HEK293 (cell line): ENCODE results near the gene DNAH6.

ENCODE experiments used
- CTCF ChIA-PET: fragments of 350-600 bp; formaldehyde crosslinking; extraction: SDS; loops from one replicate; lab custom pipeline; 2021; ENCODE audit warnings: antibody characterized with exemption; lab: Yijun Ruan, JAX
- POLR2A ChIA-PET: fragments of 300-600 bp; formaldehyde crosslinking; extraction: SDS; loops from one replicate; lab custom pipeline; 2020; ENCODE audit warnings: antibody characterized with exemption, inconsistent platforms; lab: Yijun Ruan, JAX
- H3K27ac ChIP-seq: fragments of 200-500 bp; sonication (Bioruptor generic); 2 replicates; pipeline ENCODE4 v1.5.1; 2014; ENCODE audit warnings: low read depth, low read length, control low read depth, inconsistent platforms; ENCODE audit errors: extremely low read depth
- H3K36me3 ChIP-seq, 2 experiments: fragments of 200-500 bp in 1 of 2; sonication (Bioruptor generic) in 1 of 2; 1 replicate in 1 of 2; 2 replicates in 1 of 2; pipeline ENCODE4 v1.5.1; 2014 to 2017; ENCODE audit warnings: inconsistent platforms in 2 of 2, low read length in 2 of 2; ENCODE audit not compliant: control insufficient read depth in 2 of 2, insufficient read depth in 1 of 2
- H3K4me1 ChIP-seq: fragments of 200-500 bp; sonication (Bioruptor generic); 2 replicates; pipeline ENCODE4 v1.5.1; 2014; ENCODE audit warnings: mild to moderate bottlenecking, low read length, inconsistent platforms; ENCODE audit not compliant: control insufficient read depth, insufficient read depth
- H3K4me3 ChIP-seq: 2 replicates; pipeline ENCODE4 v1.5.1; 2011; ENCODE audit warnings: low read depth, mild to moderate bottlenecking, control low read depth, low read length, moderate library complexity
- H3K9me3 ChIP-seq: fragments of 200-500 bp; sonication (Bioruptor generic); 2 replicates; pipeline ENCODE4 v1.5.1; 2014; ENCODE audit warnings: low read depth, low read length, inconsistent platforms; ENCODE audit not compliant: control insufficient read depth, insufficient read depth
- HOXA7 ChIP-seq: sonication (generic); formaldehyde crosslinking; IDR thresholded peaks from 2 replicates; pipeline ENCODE4 v1.8.1; 2022; ENCODE audit warnings: missing genetic modification reagents, borderline replicate concordance
- KLF8 ChIP-seq: fragments of 450-650 bp; formaldehyde crosslinking; IDR thresholded peaks from 2 replicates; pipeline ENCODE4 v1.5.1; 2016; ENCODE audit warnings: missing biosample characterization, missing genetic modification characterization
- MYNN ChIP-seq: fragments of 450-650 bp; formaldehyde crosslinking; IDR thresholded peaks from 2 replicates; pipeline ENCODE4 v1.5.1; 2016; ENCODE audit warnings: missing biosample characterization, missing genetic modification characterization, borderline replicate concordance
- REST ChIP-seq: fragments of 450-650 bp; formaldehyde crosslinking; IDR thresholded peaks from 2 replicates; pipeline ENCODE4 v1.5.1; 2016; ENCODE audit warnings: missing biosample characterization, missing genetic modification characterization
- SP2 ChIP-seq: fragments of 450-650 bp; formaldehyde crosslinking; IDR thresholded peaks from 2 replicates; pipeline ENCODE4 v1.5.1; 2016; ENCODE audit warnings: missing biosample characterization, missing genetic modification characterization
- SP3 ChIP-seq: fragments of 450-650 bp; formaldehyde crosslinking; IDR thresholded peaks from 2 replicates; pipeline ENCODE4 v1.5.1; 2016; ENCODE audit warnings: missing biosample characterization, missing genetic modification characterization
- TCF7L2 ChIP-seq: IDR thresholded peaks from 2 replicates; pipeline ENCODE4 v1.6.1; 2011; ENCODE audit warnings: low read depth, mild to moderate bottlenecking, inconsistent platforms, low read length, moderate library complexity, borderline replicate concordance
- TRIM28 ChIP-seq: IDR thresholded peaks from 2 replicates; pipeline ENCODE4 v1.6.1; 2011; ENCODE audit warnings: low read length, control low read depth, borderline replicate concordance
- ZBTB10 ChIP-seq: fragments of 450-650 bp; formaldehyde crosslinking; IDR thresholded peaks from 2 replicates; pipeline ENCODE4 v1.5.1; 2016; ENCODE audit warnings: missing biosample characterization, missing genetic modification characterization
- ZNF10 ChIP-seq: fragments of 450-650 bp; formaldehyde crosslinking; IDR thresholded peaks from 2 replicates; pipeline ENCODE4 v1.5.1; 2017; ENCODE audit warnings: missing biosample characterization, missing genetic modification characterization
- ZNF24 ChIP-seq: fragments of 450-650 bp; formaldehyde crosslinking; IDR thresholded peaks from 2 replicates; pipeline ENCODE4 v1.5.1; 2016; ENCODE audit warnings: missing biosample characterization, missing genetic modification characterization
- ZNF266 ChIP-seq: fragments of 450-650 bp; formaldehyde crosslinking; IDR thresholded peaks from 2 replicates; pipeline ENCODE4 v1.5.1; 2016; ENCODE audit warnings: missing biosample characterization, missing genetic modification characterization, low read depth
- ZNF510 ChIP-seq: fragments of 450-650 bp; formaldehyde crosslinking; IDR thresholded peaks from 2 replicates; pipeline ENCODE4 v1.5.1; 2018; ENCODE audit warnings: mild to moderate bottlenecking, missing genetic modification characterization, missing biosample characterization; ENCODE audit not compliant: insufficient replicate concordance
- ZNF513 ChIP-seq: fragments of 450-650 bp; IDR thresholded peaks from 2 replicates; pipeline ENCODE4 v1.5.1; 2018; ENCODE audit warnings: missing biosample characterization, missing genetic modification characterization
- ZNF560 ChIP-seq: fragments of 450-650 bp; formaldehyde crosslinking; IDR thresholded peaks from 2 replicates; pipeline ENCODE4 v1.5.1; 2017; ENCODE audit warnings: missing biosample characterization, missing genetic modification characterization, borderline replicate concordance
- ZNF670 ChIP-seq: fragments of 450-650 bp; formaldehyde crosslinking; IDR thresholded peaks from 2 replicates; pipeline ENCODE4 v1.5.1; 2016; ENCODE audit warnings: missing biosample characterization, missing genetic modification characterization, low read depth
- ZSCAN16 ChIP-seq: fragments of 450-650 bp; formaldehyde crosslinking; IDR thresholded peaks from 2 replicates; pipeline ENCODE4 v1.5.1; 2016; ENCODE audit warnings: missing biosample characterization, missing genetic modification characterization
- TF ChIP-seq, protein P1 (sequence below): fragments of 450-650 bp; formaldehyde crosslinking; IDR thresholded peaks from 2 replicates; pipeline ENCODE4 v1.5.1; 2016; ENCODE audit warnings: missing biosample characterization, missing genetic modification characterization
- TF ChIP-seq, protein P2 (sequence below): fragments of 450-650 bp; formaldehyde crosslinking; conservative IDR thresholded peaks from 2 replicates; pipeline ENCODE4 v1.5.1; 2016; ENCODE audit warnings: low read depth, missing biosample characterization, missing genetic modification characterization
- TF ChIP-seq, protein P3 (sequence below): fragments of 450-650 bp; formaldehyde crosslinking; IDR thresholded peaks from 2 replicates; pipeline ENCODE4 v1.5.1; 2017; ENCODE audit warnings: missing biosample characterization, missing genetic modification characterization

Gene DNAH6

GRCh38 chr2:84674586-84674985 lies 158.3 kb downstream of the DNAH6 start:
- CTCF ChIA-PET, result interaction anchor here (2.3 kb wide), 1 partner anchor 251 kb away, joined by 5 read pairs; no protein-coding TSS in a partner anchor
- no peaks in the 10 kb centered on the region for H3K36me3 ChIP-seq
- no peak for TF ChIP-seq ZNF10 (tag by site-specific recombination)
- no peak for TF ChIP-seq SP3
- TF ChIP-seq REST (tag by site-specific recombination), result no peak
- no peak for TF ChIP-seq KLF8 (tag by site-specific recombination)
- no peak for TF ChIP-seq TCF7L2
- TF ChIP-seq, all 188 proteins: peak for 0
- Histone ChIP-seq H3K4me3 (no peak overlapping the region), H3K9me3 (no peaks in the 10 kb centered on the region), H3K4me1 (no peaks in the 10 kb centered on the region), H3K27ac (no peak overlapping the region)
- POLR2A ChIA-PET, result no interaction called here

DNA sequence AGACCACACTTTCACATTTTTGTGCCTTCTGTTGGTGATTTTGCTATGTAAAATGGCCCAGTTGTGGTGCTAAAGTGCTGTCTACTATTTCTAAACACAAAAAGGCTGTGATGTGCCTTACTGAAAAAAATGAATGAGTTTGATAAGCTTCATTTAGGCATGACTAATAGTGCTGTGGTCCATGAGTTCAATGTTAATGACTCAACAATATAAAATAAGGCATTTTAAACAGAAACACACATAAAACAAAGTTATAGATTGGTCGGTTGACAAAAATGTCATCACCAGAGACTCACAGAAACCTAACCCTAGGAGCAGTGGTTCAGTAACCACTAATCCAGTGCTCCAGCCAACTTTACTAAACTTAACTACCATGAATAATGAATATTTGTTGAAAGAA lies 160.0 kb downstream of the DNAH6 start:
- CTCF ChIA-PET, result interaction anchor here (2.3 kb wide), 1 partner anchor 250 kb away, joined by 5 read pairs; no protein-coding TSS in a partner anchor
- no peak overlapping the region for H3K4me3 ChIP-seq
- no peaks in the 10 kb centered on the region for H3K4me1 ChIP-seq
- H3K27ac ChIP-seq, result no peak overlapping the region
- H3K9me3 ChIP-seq, result no peaks in the 10 kb centered on the region
- H3K36me3 ChIP-seq, result no peaks in the 10 kb centered on the region
- no peak for TF ChIP-seq ZNF560 (tag by site-specific recombination)
- no peak for TF ChIP-seq ZSCAN16 (tag by site-specific recombination)
- no peak for TF ChIP-seq ZNF670
- no peak for TF ChIP-seq ZNF24 (tag by site-specific recombination)
- TF ChIP-seq ZNF510 (tag by site-specific recombination), result no peak
- TF ChIP-seq ZNF513 (tag by site-specific recombination), result no peak
- TF ChIP-seq HOXA7, result no peak
- TF ChIP-seq TRIM28, result no peak
- TF ChIP-seq ZNF266 (tag by site-specific recombination), result no peak
- TF ChIP-seq, protein P1, sequence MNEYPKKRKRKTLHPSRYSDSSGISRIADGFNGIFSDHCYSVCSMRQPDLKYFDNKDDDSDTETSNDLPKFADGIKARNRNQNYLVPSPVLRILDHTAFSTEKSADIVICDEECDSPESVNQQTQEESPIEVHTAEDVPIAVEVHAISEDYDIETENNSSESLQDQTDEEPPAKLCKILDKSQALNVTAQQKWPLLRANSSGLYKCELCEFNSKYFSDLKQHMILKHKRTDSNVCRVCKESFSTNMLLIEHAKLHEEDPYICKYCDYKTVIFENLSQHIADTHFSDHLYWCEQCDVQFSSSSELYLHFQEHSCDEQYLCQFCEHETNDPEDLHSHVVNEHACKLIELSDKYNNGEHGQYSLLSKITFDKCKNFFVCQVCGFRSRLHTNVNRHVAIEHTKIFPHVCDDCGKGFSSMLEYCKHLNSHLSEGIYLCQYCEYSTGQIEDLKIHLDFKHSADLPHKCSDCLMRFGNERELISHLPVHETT, result no peak
- no peak for TF ChIP-seq MYNN (tag by site-specific recombination)
- no peak for TF ChIP-seq SP2
- TF ChIP-seq ZBTB10 (tag by site-specific recombination), result no peak
- TF ChIP-seq, protein P2, sequence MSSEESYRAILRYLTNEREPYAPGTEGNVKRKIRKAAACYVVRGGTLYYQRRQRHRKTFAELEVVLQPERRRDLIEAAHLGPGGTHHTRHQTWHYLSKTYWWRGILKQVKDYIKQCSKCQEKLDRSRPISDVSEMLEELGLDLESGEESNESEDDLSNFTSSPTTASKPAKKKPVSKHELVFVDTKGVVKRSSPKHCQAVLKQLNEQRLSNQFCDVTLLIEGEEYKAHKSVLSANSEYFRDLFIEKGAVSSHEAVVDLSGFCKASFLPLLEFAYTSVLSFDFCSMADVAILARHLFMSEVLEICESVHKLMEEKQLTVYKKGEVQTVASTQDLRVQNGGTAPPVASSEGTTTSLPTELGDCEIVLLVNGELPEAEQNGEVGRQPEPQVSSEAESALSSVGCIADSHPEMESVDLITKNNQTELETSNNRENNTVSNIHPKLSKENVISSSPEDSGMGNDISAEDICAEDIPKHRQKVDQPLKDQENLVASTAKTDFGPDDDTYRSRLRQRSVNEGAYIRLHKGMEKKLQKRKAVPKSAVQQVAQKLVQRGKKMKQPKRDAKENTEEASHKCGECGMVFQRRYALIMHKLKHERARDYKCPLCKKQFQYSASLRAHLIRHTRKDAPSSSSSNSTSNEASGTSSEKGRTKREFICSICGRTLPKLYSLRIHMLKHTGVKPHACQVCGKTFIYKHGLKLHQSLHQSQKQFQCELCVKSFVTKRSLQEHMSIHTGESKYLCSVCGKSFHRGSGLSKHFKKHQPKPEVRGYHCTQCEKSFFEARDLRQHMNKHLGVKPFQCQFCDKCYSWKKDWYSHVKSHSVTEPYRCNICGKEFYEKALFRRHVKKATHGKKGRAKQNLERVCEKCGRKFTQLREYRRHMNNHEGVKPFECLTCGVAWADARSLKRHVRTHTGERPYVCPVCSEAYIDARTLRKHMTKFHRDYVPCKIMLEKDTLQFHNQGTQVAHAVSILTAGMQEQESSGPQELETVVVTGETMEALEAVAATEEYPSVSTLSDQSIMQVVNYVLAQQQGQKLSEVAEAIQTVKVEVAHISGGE (tag by site-specific recombination), result no peak
- TF ChIP-seq, protein P3, sequence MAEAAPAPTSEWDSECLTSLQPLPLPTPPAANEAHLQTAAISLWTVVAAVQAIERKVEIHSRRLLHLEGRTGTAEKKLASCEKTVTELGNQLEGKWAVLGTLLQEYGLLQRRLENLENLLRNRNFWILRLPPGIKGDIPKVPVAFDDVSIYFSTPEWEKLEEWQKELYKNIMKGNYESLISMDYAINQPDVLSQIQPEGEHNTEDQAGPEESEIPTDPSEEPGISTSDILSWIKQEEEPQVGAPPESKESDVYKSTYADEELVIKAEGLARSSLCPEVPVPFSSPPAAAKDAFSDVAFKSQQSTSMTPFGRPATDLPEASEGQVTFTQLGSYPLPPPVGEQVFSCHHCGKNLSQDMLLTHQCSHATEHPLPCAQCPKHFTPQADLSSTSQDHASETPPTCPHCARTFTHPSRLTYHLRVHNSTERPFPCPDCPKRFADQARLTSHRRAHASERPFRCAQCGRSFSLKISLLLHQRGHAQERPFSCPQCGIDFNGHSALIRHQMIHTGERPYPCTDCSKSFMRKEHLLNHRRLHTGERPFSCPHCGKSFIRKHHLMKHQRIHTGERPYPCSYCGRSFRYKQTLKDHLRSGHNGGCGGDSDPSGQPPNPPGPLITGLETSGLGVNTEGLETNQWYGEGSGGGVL (tag by site-specific recombination), result no peak
- POLR2A ChIA-PET, result no interaction called here
